Activated CD8-positive, alpha-beta memory T cell treated with anti-CD3 and anti-CD28 coated beads, Interleukin-2, amount 50 U/mL, for 4 hours (primary cell): ENCODE data around the gene RNF224.

ENCODE experiments used
- DNase-seq: peaks from one replicate; pipeline ENCODE4 v3.0.0-alpha.2; 2020

RNF224 gene

GRCh38 chr9:137275203-137275587 lies 47.9 kb downstream of the RNF224 start:
- no peak for DNase-seq

- no peak for DNase-seq
These were observed 48.5 kb downstream of the RNF224 start for GRCh38 chr9:137275588-137276472.

GRCh38 chr9:137276473-137277328 lies 49.4 kb downstream of the RNF224 start:
- no peak for DNase-seq

GRCh38 chr9:137277329-137278041 lies 50.2 kb downstream of the RNF224 start, which contains the start of gene TOR4A:
TSS of gene TOR4A (plus strand) at chr9:137277726. CDS start at chr9:137278690, 964 bp downstream.
- DNase-seq, result no peak

- DNase-seq, result no peak
These were observed 50.9 kb downstream of the RNF224 start for GRCh38 chr9:137278061-137278701.
